ENCODE measurements around the gene PON1. TPM values are rescaled to one million over a fixed set of nuclear protein-coding genes. Genes with fewer than 3 reads are reported as not detected.

PON1 gene
- polyA plus RNA-seq, 1 donor from 2014 or later, result 0.25 TPM

- H3K4me2 ChIP-seq (ENCODE audit: low read length), result no peak overlapping the region
- H3K4me3 ChIP-seq (ENCODE audit: low read length), result no peak overlapping the region
- H3K27ac ChIP-seq (ENCODE audit: low read length), result no peak overlapping the region
- H3K79me2 ChIP-seq (replicated peaks; ENCODE audit: insufficient read depth, low read length), result no peaks in the 10 kb centered on the region
- H2AFZ ChIP-seq (ENCODE audit: low read depth, low read length), result no peak overlapping the region
- H3K9me2 ChIP-seq (ENCODE audit: insufficient read depth, low read length), result no peaks in the 10 kb centered on the region
- H4K20me1 ChIP-seq (ENCODE audit: insufficient read depth), result no peaks in the 10 kb centered on the region
- H3K9ac ChIP-seq (ENCODE audit: low read length), result no peak overlapping the region
- no peaks in the 10 kb centered on the region for H3K27me3 ChIP-seq (ENCODE audit: insufficient read depth, low read depth, low read length)
- TF ChIP-seq EZH2 (IDR thresholded peaks at IDR 0.05; ENCODE audit: borderline replicate concordance, insufficient read depth, low read length, poor library complexity, severe bottlenecking) (no peak), SMC3 (conservative IDR thresholded peaks at IDR 0.05; ENCODE audit: poor library complexity) (no peak), TAF1 (IDR thresholded peaks at IDR 0.05; ENCODE audit: low read depth) (no peak), RAD21 (conservative IDR thresholded peaks at IDR 0.05) (no peak), EP300 (conservative IDR thresholded peaks at IDR 0.05; ENCODE audit: poor library complexity, severe bottlenecking) (no peak), POLR2AphosphoS5 (IDR thresholded peaks at IDR 0.05) (no peak), CTCF (IDR thresholded peaks at IDR 0.05; ENCODE audit: poor library complexity, severe bottlenecking) (no peak), MXI1 (conservative IDR thresholded peaks at IDR 0.05; ENCODE audit: poor library complexity, severe bottlenecking) (no peak), REST (IDR thresholded peaks at IDR 0.05; ENCODE audit: borderline replicate concordance) (no peak)
- no peaks in the 10 kb centered on the region for H3K9me3 ChIP-seq (ENCODE audit: low read length)
- no peaks in the 10 kb centered on the region for H3F3A ChIP-seq (ENCODE audit: insufficient read depth, low read length, poor library complexity, severe bottlenecking)
- no peaks in the 10 kb centered on the region for H3K36me3 ChIP-seq (ENCODE audit: insufficient read depth, low read length)
Measured at GRCh38 chr7:95365151-95365550, 40.8 kb upstream of the PON1 start.

GRCh38 chr7:95357623-95358022, 33.3 kb upstream of the PON1 start:
- no peak overlapping the region for H3K4me2 ChIP-seq (ENCODE audit: low read length)
- H3K4me3 ChIP-seq (ENCODE audit: low read length), result no peak overlapping the region
- no peak overlapping the region for H3K9ac ChIP-seq (ENCODE audit: low read length)
- no peaks in the 10 kb centered on the region for H3K9me2 ChIP-seq (ENCODE audit: insufficient read depth, low read length)
- H4K20me1 ChIP-seq (ENCODE audit: insufficient read depth), result no peaks in the 10 kb centered on the region
- no peak overlapping the region for H3K27ac ChIP-seq (ENCODE audit: low read length)
- H3K36me3 ChIP-seq (ENCODE audit: insufficient read depth, low read length), result no peaks in the 10 kb centered on the region
- no peaks in the 10 kb centered on the region for H3F3A ChIP-seq (ENCODE audit: insufficient read depth, low read length, poor library complexity, severe bottlenecking)
- TF ChIP-seq RAD21 (conservative IDR thresholded peaks at IDR 0.05) (no peak), EP300 (conservative IDR thresholded peaks at IDR 0.05; ENCODE audit: poor library complexity, severe bottlenecking) (no peak), REST (IDR thresholded peaks at IDR 0.05; ENCODE audit: borderline replicate concordance) (no peak), EZH2 (IDR thresholded peaks at IDR 0.05; ENCODE audit: borderline replicate concordance, insufficient read depth, low read length, poor library complexity, severe bottlenecking) (no peak), TAF1 (IDR thresholded peaks at IDR 0.05; ENCODE audit: low read depth) (no peak), MXI1 (conservative IDR thresholded peaks at IDR 0.05; ENCODE audit: poor library complexity, severe bottlenecking) (no peak), POLR2AphosphoS5 (IDR thresholded peaks at IDR 0.05) (no peak), SMC3 (conservative IDR thresholded peaks at IDR 0.05; ENCODE audit: poor library complexity) (no peak), CTCF (IDR thresholded peaks at IDR 0.05; ENCODE audit: poor library complexity, severe bottlenecking) (no peak)
- H3K27me3 ChIP-seq (ENCODE audit: insufficient read depth, low read depth, low read length), result no peaks in the 10 kb centered on the region
- no peaks in the 10 kb centered on the region for H3K79me2 ChIP-seq (replicated peaks; ENCODE audit: insufficient read depth, low read length)
- H3K9me3 ChIP-seq (ENCODE audit: low read length), result no peaks in the 10 kb centered on the region
- H2AFZ ChIP-seq (ENCODE audit: low read depth, low read length), result no peak overlapping the region

All from neural cell (in vitro differentiated cells).